ENCODE measurements around the gene ITPR1.

- TF ChIP-seq, protein P1, sequence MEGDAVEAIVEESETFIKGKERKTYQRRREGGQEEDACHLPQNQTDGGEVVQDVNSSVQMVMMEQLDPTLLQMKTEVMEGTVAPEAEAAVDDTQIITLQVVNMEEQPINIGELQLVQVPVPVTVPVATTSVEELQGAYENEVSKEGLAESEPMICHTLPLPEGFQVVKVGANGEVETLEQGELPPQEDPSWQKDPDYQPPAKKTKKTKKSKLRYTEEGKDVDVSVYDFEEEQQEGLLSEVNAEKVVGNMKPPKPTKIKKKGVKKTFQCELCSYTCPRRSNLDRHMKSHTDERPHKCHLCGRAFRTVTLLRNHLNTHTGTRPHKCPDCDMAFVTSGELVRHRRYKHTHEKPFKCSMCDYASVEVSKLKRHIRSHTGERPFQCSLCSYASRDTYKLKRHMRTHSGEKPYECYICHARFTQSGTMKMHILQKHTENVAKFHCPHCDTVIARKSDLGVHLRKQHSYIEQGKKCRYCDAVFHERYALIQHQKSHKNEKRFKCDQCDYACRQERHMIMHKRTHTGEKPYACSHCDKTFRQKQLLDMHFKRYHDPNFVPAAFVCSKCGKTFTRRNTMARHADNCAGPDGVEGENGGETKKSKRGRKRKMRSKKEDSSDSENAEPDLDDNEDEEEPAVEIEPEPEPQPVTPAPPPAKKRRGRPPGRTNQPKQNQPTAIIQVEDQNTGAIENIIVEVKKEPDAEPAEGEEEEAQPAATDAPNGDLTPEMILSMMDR (IDR thresholded peaks at IDR 0.05; ENCODE audit: insufficient read depth, low read length): no peak
- TF ChIP-seq GABPA (IDR thresholded peaks at IDR 0.05; ENCODE audit: low read depth): no peak
Observed at GRCh38 chr3:4508048-4508981, 15.2 kb downstream of the ITPR1 start.

Measured in HL-60 (cell line).